WTC11 (cell line): Measurements from ENCODE around the gene SEMA4D. TPM values are rescaled to one million over a fixed set of nuclear protein-coding genes. Genes with fewer than 3 reads are reported as not detected.

Source experiments
- ATAC-seq: fragments of 200-7000 bp; cut with Tn5 transposase; 2 replicates; pipeline ENCODE4 v1.10.0; 2021; ENCODE audit warnings: mild to moderate bottlenecking, moderate library complexity
- CTCF ChIA-PET: fragments of 300-600 bp; sonication (Branson Sonifier 250); formaldehyde crosslinking; loops from one replicate; lab custom pipeline; 2021; ENCODE audit warnings: antibody characterized with exemption; lab: Charles Lee
- POLR2A ChIA-PET: fragments of 350-600 bp; sonication (Branson Sonifier 250); formaldehyde crosslinking; loops from one replicate; lab custom pipeline; 2021; ENCODE audit warnings: antibody characterized with exemption; lab: Charles Lee
- DNase-seq: peaks from one replicate; pipeline ENCODE4 v3.0.0; 2021; ENCODE audit warnings: low spot score
- H3K27ac Mint-ChIP-seq: 2 replicates; pipeline ENCODE4 v1.8.0; 2021; ENCODE audit warnings: mixed read lengths
- H3K27me3 Mint-ChIP-seq: 2 replicates; pipeline ENCODE4 v1.8.0; 2021; ENCODE audit warnings: low read depth, mild to moderate bottlenecking, moderate library complexity, mixed read lengths
- H3K36me3 Mint-ChIP-seq: 2 replicates; pipeline ENCODE4 v1.8.0; 2021; ENCODE audit warnings: mixed read lengths
- H3K4me1 Mint-ChIP-seq: 2 replicates; pipeline ENCODE4 v1.8.0; 2022; ENCODE audit warnings: mixed read lengths
- H3K4me3 Mint-ChIP-seq: 2 replicates; pipeline ENCODE4 v1.8.0; 2021; ENCODE audit warnings: mild to moderate bottlenecking, moderate library complexity, mixed read lengths
- H3K9me3 Mint-ChIP-seq: 2 replicates; pipeline ENCODE4 v1.8.0; 2021; ENCODE audit warnings: mixed read lengths
- ATF2 ChIP-seq: sonication (generic); formaldehyde crosslinking; IDR thresholded peaks from 2 replicates; pipeline ENCODE4 v1.8.1; 2022; ENCODE audit warnings: low read depth, missing genetic modification reagents, borderline replicate concordance
- ATF3 ChIP-seq: sonication (generic); formaldehyde crosslinking; conservative IDR thresholded peaks from 2 replicates; pipeline ENCODE4 v1.8.1; 2022; ENCODE audit warnings: mild to moderate bottlenecking, missing genetic modification reagents
- ATF6 ChIP-seq: sonication (generic); formaldehyde crosslinking; IDR thresholded peaks from 2 replicates; pipeline ENCODE4 v1.8.1; 2023; ENCODE audit warnings: mild to moderate bottlenecking, missing genetic modification reagents
- E2F1 ChIP-seq: sonication (generic); formaldehyde crosslinking; IDR thresholded peaks from 2 replicates; pipeline ENCODE4 v1.8.0; 2022; ENCODE audit warnings: mild to moderate bottlenecking, missing genetic modification reagents
- ESRRA ChIP-seq: sonication (generic); formaldehyde crosslinking; IDR thresholded peaks from 2 replicates; pipeline ENCODE4 v1.8.1; 2022; ENCODE audit warnings: mild to moderate bottlenecking, missing genetic modification reagents, borderline replicate concordance
- ETV6 ChIP-seq: sonication (generic); formaldehyde crosslinking; IDR thresholded peaks from 2 replicates; pipeline ENCODE4 v1.8.1; 2022; ENCODE audit warnings: mild to moderate bottlenecking, missing genetic modification reagents
- GRHL2 ChIP-seq: fragments of 250-450 bp; sonication (Bioruptor Pico); IDR thresholded peaks from 2 replicates; pipeline ENCODE4 v1.8.0; 2022; ENCODE audit warnings: mild to moderate bottlenecking, moderate library complexity; ENCODE audit not compliant: insufficient replicate concordance, severe bottlenecking
- HMGA2 ChIP-seq: fragments of 250-450 bp; sonication (Bioruptor Pico); IDR thresholded peaks from 2 replicates; pipeline ENCODE4 v1.4.0; 2021; ENCODE audit warnings: mild to moderate bottlenecking, moderate library complexity
- NFE2L1 ChIP-seq: sonication (generic); formaldehyde crosslinking; IDR thresholded peaks from 2 replicates; pipeline ENCODE4 v1.8.1; 2023; ENCODE audit warnings: missing genetic modification reagents
- NR2C2 ChIP-seq: sonication (generic); formaldehyde crosslinking; IDR thresholded peaks from 2 replicates; pipeline ENCODE4 v1.8.0; 2022; ENCODE audit warnings: mild to moderate bottlenecking, missing genetic modification reagents
- TEAD4 ChIP-seq: sonication (generic); formaldehyde crosslinking; IDR thresholded peaks from 2 replicates; pipeline ENCODE4 v1.8.0; 2022; ENCODE audit warnings: mild to moderate bottlenecking, missing genetic modification reagents
- ZNF317 ChIP-seq: sonication (generic); formaldehyde crosslinking; IDR thresholded peaks from 2 replicates; pipeline ENCODE4 v1.8.1; 2023; ENCODE audit warnings: low read depth, mild to moderate bottlenecking, moderate library complexity, missing genetic modification reagents, borderline replicate concordance
- ZNF671 ChIP-seq: fragments of 250-450 bp; sonication (Bioruptor Pico); IDR thresholded peaks from 2 replicates; pipeline ENCODE4 v1.8.0; 2021; ENCODE audit warnings: mild to moderate bottlenecking
- ZSCAN18 ChIP-seq: fragments of 250-450 bp; sonication (Bioruptor Pico); IDR thresholded peaks from 2 replicates; pipeline ENCODE4 v2.1.2; 2022; ENCODE audit warnings: mild to moderate bottlenecking, moderate library complexity
- total RNA-seq: library from RNA; stranded (reverse); gene quantifications from 3 replicates; pipeline ENCODE4 v1.2.3, GENCODE V29; 2021

Gene SEMA4D
- total RNA-seq, 1 experiment from 2014 or later: 67.8 TPM

- no peak for TF ChIP-seq E2F1 (CRISPR knock-in tag)
- TF ChIP-seq GRHL2 (CRISPR knock-in tag): no peak
- no peak for TF ChIP-seq ZNF671 (CRISPR knock-in tag)
- TF ChIP-seq ETV6 (CRISPR knock-in tag): no peak
These were observed 25.0 kb upstream of the SEMA4D start (continued) for GRCh38 chr9:89522959-89523285.

GRCh38 chr9:89522261-89522958 lies 24.5 kb upstream of the SEMA4D start:
- ChIA-PET CTCF (interaction anchor here (1.3 to 1.5 kb wide), 2 partner anchors 27 to 93 kb away, joined by 3 to 6 read pairs; no protein-coding TSS in a partner anchor), POLR2A (no interaction called here)
- Mint-ChIP-seq H3K4me1 (peaks cover 6% of the 10 kb centered on the region), H3K36me3 (no peaks in the 10 kb centered on the region), H3K4me3 (no peak overlapping the region), H3K9me3 (no peaks in the 10 kb centered on the region), H3K27me3 (no peaks in the 10 kb centered on the region)
- DNase-seq (no peak), ATAC-seq (no peak; the same call in 1 of the 2 replicates)
- TF ChIP-seq NR2C2 (CRISPR knock-in tag): no peak
- no peak for TF ChIP-seq NFE2L1
- TF ChIP-seq ATF6 (CRISPR knock-in tag): no peak
- TF ChIP-seq ATF2 (CRISPR knock-in tag): no peak
- TF ChIP-seq HMGA2: no peak
- TF ChIP-seq ESRRA (CRISPR knock-in tag): no peak
- no peak for TF ChIP-seq ZSCAN18 (CRISPR knock-in tag)
- TF ChIP-seq, all 79 proteins: peak for 0
- no peak overlapping the region for H3K27ac Mint-ChIP-seq

GRCh38 chr9:89519366-89519805 lies 21.5 kb upstream of the SEMA4D start:
- POLR2A ChIA-PET: no interaction called here
- no peaks in the 10 kb centered on the region for H3K27me3 Mint-ChIP-seq

More at GRCh38 chr9:89519366-89519805, 21.5 kb upstream of the SEMA4D start:
- TF ChIP-seq ATF3 (CRISPR knock-in tag): no peak
- TF ChIP-seq TEAD4 (CRISPR knock-in tag): no peak
- TF ChIP-seq ZNF317 (CRISPR knock-in tag): no peak
- TF ChIP-seq ATF6 (CRISPR knock-in tag): no peak
- DNase-seq: no peak
- CTCF ChIA-PET: interaction anchor here (1.4 kb wide), 1 partner anchor 45 kb away, joined by 4 read pairs; no protein-coding TSS in a partner anchor
- no peaks in the 10 kb centered on the region for H3K36me3 Mint-ChIP-seq
- ATAC-seq: no peak
- peaks cover 6% of the 10 kb centered on the region for H3K4me1 Mint-ChIP-seq
- H3K27ac Mint-ChIP-seq: no peak overlapping the region
- no peaks in the 10 kb centered on the region for H3K9me3 Mint-ChIP-seq
- no peak overlapping the region for H3K4me3 Mint-ChIP-seq
